PC-3 (cell line): ENCODE measurements around the gene TKTL1.

Experiments
- EZH2 ChIP-seq: fragments of 300-600 bp; sonication (generic); IDR thresholded peaks from one replicate; pipeline ENCODE4 v1.6.1; 2017; ENCODE audit warnings: antibody characterized with exemption, mild to moderate bottlenecking, low read length; ENCODE audit not compliant: unreplicated experiment
- EZH2phosphoT487 ChIP-seq: fragments of 300-600 bp; sonication (generic); IDR thresholded peaks from 2 replicates; pipeline ENCODE4 v1.6.1; 2018; ENCODE audit warnings: mild to moderate bottlenecking, antibody characterized with exemption, low read length, borderline replicate concordance

- no peak for TF ChIP-seq EZH2
- no peak for TF ChIP-seq EZH2phosphoT487
Observed at GRCh38 chrX:154303476-154303875, 7.9 kb downstream of the TKTL1 start.
